Mucosa of rectum (tissue), 2 donors: Measurements from ENCODE around the gene DENND2A.
A peak's percentile ranks its signal among the peaks of the same experiment; 100 is the strongest.

Experiments used
- H3K27ac ChIP-seq, 2 donors: one replicate each; pipeline ENCODE4 v1.7.0; 2013; ENCODE audit warnings: inconsistent platforms in 2 of 2, low read depth in 2 of 2, low read length in 2 of 2
- H3K27me3 ChIP-seq, 2 donors: one replicate each; pipeline ENCODE4 v1.7.0; 2013; ENCODE audit warnings: low read length in 2 of 2; ENCODE audit not compliant: control insufficient read depth in 2 of 2, insufficient read depth in 2 of 2
- H3K36me3 ChIP-seq, 2 donors: one replicate each; pipeline ENCODE4 v1.7.0; 2013; ENCODE audit warnings: low read length in 2 of 2; ENCODE audit not compliant: control insufficient read depth in 2 of 2, insufficient read depth in 2 of 2
- H3K4me1 ChIP-seq, 2 donors: one replicate each; pipeline ENCODE4 v1.7.0; 2013; ENCODE audit warnings: low read length in 2 of 2, mild to moderate bottlenecking in 1 of 2; ENCODE audit not compliant: control insufficient read depth in 2 of 2, insufficient read depth in 2 of 2
- H3K4me3 ChIP-seq, 2 donors: one replicate each; pipeline ENCODE4 v1.7.0; 2013; ENCODE audit warnings: low read length in 2 of 2
- H3K9ac ChIP-seq, 2 donors: one replicate each; pipeline ENCODE4 v1.7.0; 2013; ENCODE audit warnings: low read length in 2 of 2, low read depth in 1 of 2, mild to moderate bottlenecking in 1 of 2
- H3K9me3 ChIP-seq, 2 donors: one replicate each; pipeline ENCODE4 v1.7.0; 2013; ENCODE audit warnings: low read length in 2 of 2; ENCODE audit not compliant: control insufficient read depth in 2 of 2
- donor health status: healthy.
- donor health status: Normal muscosa, but diverticular disease.

DENND2A gene

DNA sequence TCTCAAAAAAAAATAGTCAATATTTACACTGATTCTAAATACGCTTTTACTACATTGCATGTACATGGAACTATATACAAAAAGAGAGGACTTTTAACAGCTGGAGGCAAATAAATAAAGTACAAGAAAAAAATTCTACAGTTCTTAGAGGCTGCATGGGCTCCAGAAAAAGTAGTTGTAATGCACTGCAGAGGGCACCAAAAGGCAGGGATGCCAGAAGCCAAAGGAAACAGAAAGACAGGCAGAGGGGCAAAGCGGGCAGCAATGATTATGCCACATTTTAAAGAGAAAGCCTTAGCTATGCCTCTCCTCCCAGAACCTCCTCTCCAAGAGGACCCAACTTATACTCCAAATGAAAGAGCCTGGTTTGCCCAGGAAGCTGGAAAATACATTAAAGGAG, 20.5 kb upstream of the DENND2A start:
- H3K9me3 ChIP-seq, result no peaks in the 10 kb centered on the region
- H3K9ac ChIP-seq, result no peak overlapping the region
- H3K4me3 ChIP-seq, result no peak overlapping the region
- no peak overlapping the region for H3K27ac ChIP-seq
- H3K4me1 ChIP-seq, result peaks cover 9 to 12% of the 10 kb centered on the region in 2 donors
- no peaks in the 10 kb centered on the region for H3K36me3 ChIP-seq
- H3K27me3 ChIP-seq, result no peaks in the 10 kb centered on the region

- no peak overlapping the region for H3K27ac ChIP-seq
- no peaks in the 10 kb centered on the region for H3K36me3 ChIP-seq
- H3K4me3 ChIP-seq, result no peak overlapping the region
- H3K27me3 ChIP-seq, result no peaks in the 10 kb centered on the region
- H3K9me3 ChIP-seq, result no peaks in the 10 kb centered on the region
- peaks cover 13 to 14% of the 10 kb centered on the region in 2 donors for H3K4me1 ChIP-seq
- H3K9ac ChIP-seq, result no peak overlapping the region
Observed at GRCh38 chr7:140659856-140660255, 19.2 kb upstream of the DENND2A start.

GRCh38 chr7:140657891-140658290, 17.3 kb upstream of the DENND2A start:
- Histone ChIP-seq H3K9me3 (no peaks in the 10 kb centered on the region), H3K4me3 (no peak overlapping the region), H3K27me3 (no peaks in the 10 kb centered on the region), H3K27ac (no peak overlapping the region), H3K9ac (no peak overlapping the region), H3K36me3 (no peaks in the 10 kb centered on the region), H3K4me1 (peaks cover 17 to 18% of the 10 kb centered on the region in 2 donors)

DNA sequence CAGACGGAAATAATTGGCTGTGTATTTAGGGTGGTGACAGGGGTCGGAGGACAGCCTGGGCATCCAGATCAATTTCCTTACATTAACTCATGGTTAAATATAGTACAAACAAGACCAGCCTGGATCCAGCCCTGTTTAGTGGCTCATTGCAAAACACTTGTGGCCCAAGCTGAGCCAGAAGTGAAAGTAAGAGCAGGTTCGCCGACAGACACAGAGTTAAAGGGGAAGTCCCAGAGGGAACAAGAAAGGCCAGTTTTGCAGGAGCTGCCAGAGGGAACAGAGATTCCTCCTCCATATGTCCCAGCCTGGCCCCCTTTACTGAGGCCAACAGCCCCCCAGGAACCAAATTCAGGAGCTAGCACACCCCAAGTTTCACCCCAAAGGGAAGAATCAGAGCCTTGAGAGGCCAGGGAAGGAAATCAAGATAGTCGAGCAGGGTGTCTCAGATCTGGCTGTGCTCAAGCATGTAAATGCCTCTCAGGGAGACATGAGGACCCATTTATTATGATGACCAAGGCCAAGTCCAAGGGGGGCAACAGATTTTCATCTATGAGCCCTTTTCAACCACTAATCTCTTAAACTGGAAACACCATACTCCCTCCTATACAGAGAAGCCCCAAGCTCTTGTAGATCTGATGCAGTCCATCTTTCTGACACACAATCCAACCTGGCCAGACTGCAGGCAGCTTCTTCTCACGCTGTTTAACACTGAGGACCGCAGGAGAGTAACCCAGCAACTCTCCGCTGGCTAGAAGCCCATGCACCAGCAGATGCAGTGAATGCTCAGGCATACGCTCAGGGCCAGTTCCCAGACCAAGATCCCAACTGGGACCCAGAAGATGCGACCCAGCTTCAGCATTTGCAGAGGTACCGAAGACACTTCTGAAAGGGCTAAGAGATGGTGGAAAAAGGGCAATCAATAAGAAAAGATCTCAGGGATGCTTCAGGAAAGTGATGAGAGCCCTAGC, 16.2 kb upstream of the DENND2A start:
- Histone ChIP-seq H3K4me3 (peak overlapping the region; percentile 43 to 64), H3K27me3 (no peaks in the 10 kb centered on the region), H3K4me1 (peaks cover 17 to 20% of the 10 kb centered on the region in 2 donors), H3K9me3 (no peaks in the 10 kb centered on the region), H3K27ac (peak overlapping the region; percentile 78), H3K9ac (peak overlapping the region; percentile 52 to 78), H3K36me3 (no peaks in the 10 kb centered on the region)

GRCh38 chr7:140655511-140656408, 15.1 kb upstream of the DENND2A start:
- Histone ChIP-seq H3K27me3 (no peaks in the 10 kb centered on the region), H3K9ac (peak overlapping the region in 1 of 2 donors; percentile 52), H3K27ac (peak overlapping the region; percentile 78), H3K36me3 (no peaks in the 10 kb centered on the region), H3K4me3 (peak overlapping the region; percentile 43 to 64), H3K4me1 (peaks cover 17 to 22% of the 10 kb centered on the region in 2 donors), H3K9me3 (no peaks in the 10 kb centered on the region)

GRCh38 chr7:140654661-140655060, 14.0 kb upstream of the DENND2A start:
- Histone ChIP-seq H3K9ac (no peak overlapping the region), H3K4me3 (no peak overlapping the region)

DNA sequence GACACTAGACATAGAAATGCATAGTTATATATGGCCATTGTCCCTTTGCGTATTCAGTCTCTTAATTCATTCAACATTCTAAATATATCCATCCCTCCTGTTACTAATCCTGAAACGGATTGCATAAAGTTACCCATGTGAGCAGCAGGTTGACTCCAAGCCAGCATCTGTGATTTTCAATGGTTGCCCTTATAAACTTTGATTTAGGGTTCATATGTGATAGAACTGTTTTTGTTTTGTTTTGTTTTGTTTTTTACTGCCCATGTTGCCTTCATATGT, 13.4 kb upstream of the DENND2A start:
- Histone ChIP-seq H3K27ac (no peak overlapping the region), H3K4me3 (no peak overlapping the region), H3K36me3 (no peaks in the 10 kb centered on the region), H3K9ac (no peak overlapping the region), H3K9me3 (no peaks in the 10 kb centered on the region), H3K27me3 (no peaks in the 10 kb centered on the region), H3K4me1 (peaks cover 17 to 22% of the 10 kb centered on the region in 2 donors)

More at GRCh38 chr7:140654661-140655060, 14.0 kb upstream of the DENND2A start:
- peaks cover 17 to 22% of the 10 kb centered on the region in 2 donors for H3K4me1 ChIP-seq
- H3K36me3 ChIP-seq, result no peaks in the 10 kb centered on the region
- H3K27ac ChIP-seq, result no peak overlapping the region
- no peaks in the 10 kb centered on the region for H3K27me3 ChIP-seq
- H3K9me3 ChIP-seq, result no peaks in the 10 kb centered on the region

DNA sequence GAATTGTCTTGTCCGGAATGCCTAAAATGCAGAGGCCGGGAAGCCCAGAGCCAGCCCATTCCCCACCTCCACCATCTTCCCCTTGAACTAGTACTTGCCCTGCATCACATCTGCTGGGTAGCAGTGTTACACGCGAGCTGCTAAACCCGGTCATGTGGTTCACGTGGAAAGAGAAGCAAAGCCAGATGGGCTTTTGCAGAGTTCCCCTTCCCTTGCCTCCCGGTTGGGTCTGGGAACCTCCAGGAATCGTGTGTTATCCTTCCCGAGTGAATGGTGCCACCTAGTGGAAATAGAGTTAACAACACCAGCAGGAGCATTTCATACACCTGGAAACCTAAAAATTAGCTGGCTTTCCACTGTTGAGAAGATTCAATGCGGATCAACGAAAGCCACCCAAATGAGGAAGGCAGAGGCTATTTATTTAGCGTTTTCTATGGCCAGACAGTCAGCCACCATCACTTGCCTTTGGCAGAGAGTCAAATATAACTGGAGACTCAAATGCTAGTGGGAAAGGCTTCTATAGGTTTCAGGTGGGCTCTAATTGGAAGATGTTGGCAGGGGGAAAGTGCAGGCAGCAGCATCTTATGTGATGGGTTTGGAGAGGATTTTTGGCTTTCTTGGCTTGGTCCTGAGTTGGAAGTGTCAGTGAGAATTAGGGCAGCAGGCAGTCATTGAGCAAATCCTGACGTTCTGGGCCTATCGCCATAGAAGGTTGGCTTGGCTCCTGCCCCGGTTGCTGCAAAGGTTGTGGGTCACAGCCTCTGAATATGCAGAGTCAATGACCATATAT, 12.9 kb upstream of the DENND2A start:
- Histone ChIP-seq H3K27me3 (no peaks in the 10 kb centered on the region), H3K9ac (peak overlapping the region in 1 of 2 donors; percentile 23), H3K36me3 (no peaks in the 10 kb centered on the region), H3K9me3 (no peaks in the 10 kb centered on the region), H3K27ac (no peak overlapping the region), H3K4me3 (no peak overlapping the region), H3K4me1 (peaks cover 17 to 22% of the 10 kb centered on the region in 2 donors)

DNA sequence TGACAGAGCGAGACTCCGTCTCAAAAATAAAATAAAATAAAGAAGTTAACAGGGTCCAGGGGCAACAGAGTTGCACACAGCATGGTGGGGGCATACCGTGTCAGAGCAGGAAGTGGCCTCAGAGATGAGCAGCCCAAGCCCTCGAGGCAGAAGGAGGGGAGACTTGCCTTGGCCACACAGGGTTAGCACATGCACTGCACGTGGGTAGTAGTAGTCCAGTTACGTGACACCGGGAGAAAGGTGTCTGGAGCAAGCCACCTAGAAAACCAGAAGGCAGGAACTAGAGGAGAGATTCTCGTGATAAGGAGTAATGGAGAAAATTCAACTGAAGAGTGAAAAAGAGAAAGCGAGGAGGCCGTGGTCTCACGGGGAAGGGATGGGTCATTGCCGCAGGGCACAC, 9.8 kb upstream of the DENND2A start:
- H3K9me3 ChIP-seq, result no peaks in the 10 kb centered on the region

More for the DNA sequence above, 9.8 kb upstream of the DENND2A start:
- no peaks in the 10 kb centered on the region for H3K27me3 ChIP-seq
- peaks cover 4 to 7% of the 10 kb centered on the region in 2 donors for H3K4me1 ChIP-seq
- no peak overlapping the region for H3K27ac ChIP-seq
- H3K9ac ChIP-seq, result no peak overlapping the region
- no peaks in the 10 kb centered on the region for H3K36me3 ChIP-seq
- no peak overlapping the region for H3K4me3 ChIP-seq
